B cell (primary cell): ENCODE results near the gene CCDC91.

Experiments used
- EZH2 ChIP-seq: IDR thresholded peaks from 2 replicates; pipeline ENCODE4 v1.6.1; 2012; ENCODE audit warnings: borderline replicate concordance, low read depth, mild to moderate bottlenecking, moderate library complexity, low read length; ENCODE audit not compliant: insufficient read depth, poor library complexity, severe bottlenecking
- TF ChIP-seq, protein P1 (sequence below): fragments of 200-600 bp; IDR thresholded peaks from one replicate; pipeline ENCODE4 v1.8.0; 2022; ENCODE audit warnings: antibody characterized with exemption, mild to moderate bottlenecking

DNA sequence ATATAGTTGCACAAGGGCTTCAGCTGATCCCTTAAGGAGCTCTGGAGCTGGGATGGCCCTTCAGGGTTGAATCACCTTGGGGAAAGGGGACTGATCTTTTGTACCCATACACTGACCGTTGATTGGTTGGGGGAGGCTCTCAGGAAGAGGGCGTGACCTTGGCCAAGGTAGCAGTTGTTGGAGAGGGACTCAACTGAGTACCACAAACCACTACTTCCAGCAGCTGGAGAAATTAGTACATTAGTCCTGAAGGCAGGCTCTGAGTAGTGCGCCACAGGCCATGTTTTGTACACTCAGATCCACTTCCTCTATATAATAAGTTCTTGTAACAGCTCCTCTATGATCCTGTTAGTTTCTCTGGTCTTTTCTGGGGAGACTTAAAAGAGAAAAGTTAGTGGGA, 317.6 kb downstream of the CCDC91 start:
- TF ChIP-seq EZH2: no peak
- TF ChIP-seq, protein P1, sequence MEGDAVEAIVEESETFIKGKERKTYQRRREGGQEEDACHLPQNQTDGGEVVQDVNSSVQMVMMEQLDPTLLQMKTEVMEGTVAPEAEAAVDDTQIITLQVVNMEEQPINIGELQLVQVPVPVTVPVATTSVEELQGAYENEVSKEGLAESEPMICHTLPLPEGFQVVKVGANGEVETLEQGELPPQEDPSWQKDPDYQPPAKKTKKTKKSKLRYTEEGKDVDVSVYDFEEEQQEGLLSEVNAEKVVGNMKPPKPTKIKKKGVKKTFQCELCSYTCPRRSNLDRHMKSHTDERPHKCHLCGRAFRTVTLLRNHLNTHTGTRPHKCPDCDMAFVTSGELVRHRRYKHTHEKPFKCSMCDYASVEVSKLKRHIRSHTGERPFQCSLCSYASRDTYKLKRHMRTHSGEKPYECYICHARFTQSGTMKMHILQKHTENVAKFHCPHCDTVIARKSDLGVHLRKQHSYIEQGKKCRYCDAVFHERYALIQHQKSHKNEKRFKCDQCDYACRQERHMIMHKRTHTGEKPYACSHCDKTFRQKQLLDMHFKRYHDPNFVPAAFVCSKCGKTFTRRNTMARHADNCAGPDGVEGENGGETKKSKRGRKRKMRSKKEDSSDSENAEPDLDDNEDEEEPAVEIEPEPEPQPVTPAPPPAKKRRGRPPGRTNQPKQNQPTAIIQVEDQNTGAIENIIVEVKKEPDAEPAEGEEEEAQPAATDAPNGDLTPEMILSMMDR: no peak
